HG02885 (cell line): Measurements from ENCODE around the gene TM4SF5.

Experiments used
- ATAC-seq: cut with Tn5 transposase; IDR thresholded peaks from one replicate; pipeline ENCODE4 v1.9.1; 2021; ENCODE audit warnings: mild to moderate bottlenecking; ENCODE audit not compliant: unreplicated experiment, poor library complexity

TM4SF5 gene

GRCh38 chr17:4744999-4745969 lies 26.4 kb upstream of the TM4SF5 start:
- no peak for ATAC-seq

DNA sequence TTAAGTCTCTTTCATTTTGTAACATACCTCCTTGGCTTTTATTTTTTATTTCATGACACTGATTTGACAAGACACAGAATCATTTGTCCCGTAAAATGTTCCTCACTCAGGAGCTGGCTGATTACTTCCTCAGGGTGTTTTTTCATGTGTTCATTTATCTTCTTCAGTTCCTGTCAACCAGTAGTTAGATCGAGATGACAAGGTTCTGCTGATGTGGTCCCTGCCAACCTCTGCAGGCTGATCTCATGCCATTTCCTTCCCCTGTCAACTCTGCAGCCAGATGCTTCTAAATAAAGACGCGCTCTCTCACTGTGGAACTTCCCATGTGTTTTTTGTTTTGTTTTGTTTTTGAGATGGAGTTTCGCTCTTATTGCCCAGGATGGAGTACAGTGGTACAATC lies 23.8 kb upstream of the TM4SF5 start:
- no peak for ATAC-seq

DNA sequence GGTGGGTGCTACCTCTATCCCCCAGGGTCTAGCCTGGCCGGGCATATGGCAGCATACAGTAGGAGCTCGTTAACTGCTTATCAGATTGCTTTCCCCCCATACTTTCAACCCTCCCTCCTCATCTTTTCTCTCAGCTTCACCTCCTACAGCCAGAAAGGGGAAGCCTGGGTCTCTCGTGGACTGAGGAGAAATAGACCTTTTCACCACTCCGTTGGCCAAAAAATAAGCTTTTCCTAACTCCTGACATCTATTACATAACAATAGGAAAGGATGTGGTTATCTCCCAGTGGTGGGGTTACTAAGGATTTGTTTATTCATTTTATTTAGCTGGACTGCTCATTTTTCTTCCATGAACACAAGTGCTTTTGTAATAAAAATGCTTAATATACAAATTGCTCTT lies 23.0 kb upstream of the TM4SF5 start:
- ATAC-seq = no peak

GRCh38 chr17:4750606-4751005 lies 21.1 kb upstream of the TM4SF5 start:
- no peak for ATAC-seq

DNA sequence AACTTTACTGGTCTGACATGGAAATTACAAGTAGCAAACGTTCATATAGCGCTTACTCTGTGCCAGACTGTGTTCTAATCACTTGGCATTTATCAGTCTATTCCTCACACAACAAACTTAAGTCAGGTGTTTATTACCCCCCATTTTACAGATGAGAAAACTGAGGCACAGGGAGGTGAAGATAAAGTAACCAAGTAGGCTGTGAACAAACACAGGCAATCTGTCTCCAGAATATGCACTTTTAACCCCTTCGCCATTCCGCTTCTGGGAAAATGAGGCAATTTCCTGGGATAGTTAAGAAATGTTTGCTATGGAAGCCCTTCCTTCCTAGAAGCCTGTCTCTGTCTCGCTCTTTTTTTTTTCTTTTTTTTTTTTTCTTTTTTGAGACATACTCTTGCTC lies 19.8 kb upstream of the TM4SF5 start:
- ATAC-seq = no peak

DNA sequence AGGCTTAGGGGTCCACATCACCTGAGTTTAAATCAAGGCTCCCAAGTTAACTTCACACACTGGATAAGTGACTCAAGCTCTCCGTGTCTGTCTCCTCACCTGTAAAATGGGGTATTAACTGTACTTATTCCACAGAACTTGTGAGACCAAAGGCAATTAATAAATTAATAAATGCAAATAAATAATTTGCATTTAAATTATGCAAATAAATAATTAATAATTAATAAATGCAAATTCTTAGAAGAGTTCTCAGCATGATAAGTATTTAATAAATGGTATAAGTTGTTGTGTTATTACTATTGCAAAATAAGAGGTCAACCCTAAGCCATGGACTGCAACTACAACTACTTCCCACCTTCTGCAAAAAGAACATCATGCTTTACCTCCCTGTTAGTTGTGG lies 18.3 kb upstream of the TM4SF5 start:
- ATAC-seq = no peak

DNA sequence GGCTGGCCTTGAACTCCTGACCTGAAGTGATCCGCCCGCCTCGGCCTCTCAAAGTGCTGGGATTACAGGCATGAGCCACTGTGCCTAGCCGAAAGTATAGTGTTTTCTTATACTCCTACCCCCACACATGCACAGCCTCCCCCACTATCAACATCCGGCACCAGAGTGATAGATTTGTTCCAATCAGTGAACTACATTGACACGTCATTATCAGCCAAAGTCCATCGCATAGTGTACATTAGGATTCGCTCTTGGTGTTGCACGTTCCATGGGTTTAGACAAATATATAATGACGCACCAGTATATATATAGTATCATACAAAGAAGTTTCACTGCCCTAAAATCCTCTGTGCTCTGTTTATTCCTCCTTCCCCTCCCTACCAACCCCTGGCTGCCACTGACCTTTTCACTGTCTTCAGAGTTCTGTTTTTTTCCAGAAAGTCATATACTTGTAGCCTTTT lies 11.9 kb upstream of the TM4SF5 start:
- ATAC-seq = no peak

- no peak for ATAC-seq
Measured at GRCh38 chr17:4764595-4764994, 7.1 kb upstream of the TM4SF5 start.

DNA sequence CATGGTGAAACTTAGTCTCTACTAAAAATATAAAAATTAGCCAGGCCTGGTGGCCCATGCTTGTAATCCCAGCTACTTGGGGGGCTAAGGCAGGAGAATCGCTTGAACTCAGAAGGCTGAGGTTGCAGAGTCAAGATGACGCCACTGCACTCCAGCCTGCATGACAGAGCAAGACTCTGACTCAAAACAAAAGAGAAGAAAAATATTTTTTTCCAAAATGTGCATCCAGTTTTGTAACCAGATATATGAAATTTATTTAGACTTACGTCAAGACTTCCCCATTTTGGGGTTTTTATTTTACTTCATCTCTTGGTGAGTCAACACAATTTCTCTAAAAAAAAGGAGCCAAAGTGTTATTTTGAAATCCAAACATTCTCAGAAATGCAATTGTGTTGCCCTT lies 5.5 kb upstream of the TM4SF5 start:
- no peak for ATAC-seq

DNA sequence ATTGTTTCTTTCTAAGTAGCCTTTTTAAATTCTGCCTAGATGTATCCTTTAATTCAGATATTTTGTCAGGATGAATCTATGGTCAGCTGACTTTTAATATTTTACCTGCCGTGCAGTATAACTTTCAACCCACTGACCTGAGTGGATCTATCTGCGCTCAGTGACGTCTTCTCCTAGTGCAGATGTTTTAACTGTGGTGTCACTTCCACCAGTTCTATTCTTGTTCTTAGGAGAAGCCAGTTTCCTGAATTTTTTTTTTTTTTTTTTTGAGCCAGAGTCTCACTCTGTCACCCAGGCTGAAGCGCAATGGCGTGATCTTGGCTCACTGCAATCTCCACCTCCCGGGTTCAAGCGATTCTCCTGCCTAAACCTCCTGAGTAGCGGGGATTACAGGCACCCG lies 5.0 kb upstream of the TM4SF5 start:
- ATAC-seq = no peak

GRCh38 chr17:4768298-4768697 lies 3.4 kb upstream of the TM4SF5 start:
- ATAC-seq = no peak

DNA sequence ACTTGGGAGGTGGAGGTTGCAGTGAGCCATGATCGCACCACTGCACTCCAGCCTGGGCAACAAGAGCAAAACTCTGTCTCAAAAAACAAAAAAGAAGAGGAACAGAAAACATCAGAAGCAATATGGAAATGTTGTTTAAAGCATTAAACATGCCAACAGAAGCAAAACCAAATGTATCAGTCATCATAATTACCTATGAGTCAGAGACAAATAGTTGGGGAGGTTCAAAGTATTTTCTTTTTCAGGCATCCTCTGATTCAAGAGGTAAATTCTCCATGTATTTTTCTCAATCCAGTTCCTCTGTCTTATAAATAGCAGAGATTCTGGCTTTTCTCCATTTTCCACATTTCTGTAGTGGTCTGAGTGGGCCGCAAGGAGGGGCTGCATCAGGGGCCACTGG lies 2.1 kb upstream of the TM4SF5 start:
- no peak for ATAC-seq

DNA sequence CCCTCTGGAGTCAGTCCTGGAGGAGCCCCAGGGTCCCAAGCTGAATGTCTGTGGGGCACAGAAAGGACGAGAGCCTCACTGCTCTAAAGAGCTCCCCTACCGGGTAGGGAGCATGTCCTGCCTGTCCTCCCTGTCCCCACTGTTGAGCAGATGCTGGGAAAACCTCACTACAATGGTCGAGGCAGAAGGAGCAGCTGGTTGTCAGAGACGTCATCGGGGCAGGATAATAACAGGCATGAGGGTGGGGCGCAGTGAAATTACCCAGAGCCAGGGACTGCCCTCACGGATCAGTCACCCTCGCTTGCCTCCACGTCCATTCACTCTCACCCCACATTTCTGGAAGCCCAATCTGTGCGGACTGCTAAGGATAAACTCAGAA lies 538 bp downstream of the TM4SF5 start:
- ATAC-seq = no peak

DNA sequence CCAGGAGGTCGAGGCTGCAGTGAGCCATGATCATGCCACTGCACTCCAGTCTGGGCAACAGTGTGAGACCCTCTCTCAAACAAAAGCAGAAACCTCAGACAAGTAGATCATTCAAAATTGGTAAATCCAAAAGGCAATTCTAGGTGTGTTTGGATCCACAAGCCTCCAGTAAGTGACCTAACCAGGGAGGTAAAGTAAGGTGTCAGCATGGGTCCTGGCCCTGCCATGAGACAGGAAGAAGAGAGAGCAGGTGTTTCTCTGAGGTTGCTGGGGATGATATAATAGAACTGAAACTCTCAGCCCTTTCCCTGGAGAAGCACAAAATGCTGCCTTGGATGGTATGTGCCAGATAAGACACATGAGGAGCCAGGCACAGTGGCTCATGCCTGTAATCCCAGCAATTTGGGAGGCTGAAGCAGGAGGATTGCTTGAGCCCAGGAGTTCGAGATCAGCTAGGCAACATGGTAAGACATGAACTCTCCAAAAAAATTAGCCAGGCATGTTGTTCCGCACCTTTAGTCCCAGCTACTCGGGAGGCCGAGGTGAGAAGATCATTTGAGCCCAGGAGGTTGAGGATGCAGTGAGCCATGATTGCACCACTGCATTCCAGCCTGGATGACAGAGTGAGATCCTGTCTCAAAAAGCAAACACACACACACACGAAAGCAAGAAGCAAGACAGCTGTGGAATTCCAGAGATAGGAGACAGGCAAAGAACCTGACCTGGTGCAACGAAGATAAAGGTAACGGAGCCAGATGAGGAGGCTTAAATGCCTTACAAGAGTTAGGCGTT lies 6.5 kb downstream of the TM4SF5 start:
- ATAC-seq = no peak

GRCh38 chr17:4780325-4780955 lies 8.8 kb downstream of the TM4SF5 start:
- no peak for ATAC-seq

DNA sequence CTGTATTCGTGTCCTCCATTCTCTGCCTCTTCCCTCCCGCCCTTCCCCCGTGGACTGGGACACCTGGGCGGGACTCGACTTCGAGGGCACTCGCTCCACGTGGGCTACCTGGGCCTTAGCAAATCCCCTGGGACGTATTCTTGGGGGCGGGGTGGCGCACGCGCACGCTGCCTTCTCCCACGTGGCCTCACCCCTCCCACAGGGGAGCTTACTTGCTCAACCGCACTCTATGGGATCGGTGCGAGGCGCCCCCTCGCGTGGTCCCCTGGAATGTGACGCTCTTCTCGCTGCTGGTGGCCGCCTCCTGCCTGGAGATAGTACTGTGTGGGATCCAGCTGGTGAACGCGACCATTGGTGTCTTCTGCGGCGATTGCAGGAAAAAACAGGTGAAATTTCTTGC lies 11.0 kb downstream of the TM4SF5 start:
- ATAC-seq = no peak

DNA sequence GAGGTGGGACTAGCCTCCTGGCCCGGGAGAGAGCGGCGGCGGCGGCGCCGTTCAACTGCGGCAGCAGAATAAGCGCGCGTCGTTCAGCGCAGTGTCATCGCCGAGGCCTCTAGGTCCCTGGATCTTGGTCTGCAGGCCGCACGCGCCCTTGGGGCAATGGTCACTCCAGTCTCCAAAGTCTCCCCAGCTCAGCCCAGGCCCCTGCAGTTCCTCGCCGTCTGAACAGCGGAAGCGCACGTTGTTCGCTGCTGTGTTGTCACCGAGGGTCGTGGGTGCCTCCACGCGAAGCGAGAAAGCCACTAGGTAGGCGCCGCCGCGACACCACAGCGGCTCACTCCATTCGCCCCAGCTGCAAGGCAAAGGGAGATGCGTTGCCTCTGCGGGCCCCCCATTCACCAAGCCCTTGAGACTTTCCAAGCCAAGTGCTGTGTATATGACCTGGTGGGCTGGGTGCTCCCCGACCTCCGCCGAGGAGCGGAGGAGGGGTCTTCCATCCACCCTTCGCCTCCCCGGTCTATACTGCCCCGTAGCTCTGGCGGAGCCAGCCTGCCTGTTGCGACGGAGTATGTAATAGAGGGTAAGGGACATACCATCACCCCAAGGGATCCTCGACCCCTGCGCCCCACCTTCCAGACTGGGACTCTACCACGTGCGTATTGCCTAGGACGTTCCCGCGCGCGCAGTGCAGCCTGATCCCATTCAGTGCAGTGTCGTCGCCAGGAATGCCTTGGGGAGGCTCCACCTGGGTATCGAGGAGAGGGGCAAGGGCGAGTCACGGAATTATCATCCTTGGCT lies 13.8 kb downstream of the TM4SF5 start:
- no peak for ATAC-seq

DNA sequence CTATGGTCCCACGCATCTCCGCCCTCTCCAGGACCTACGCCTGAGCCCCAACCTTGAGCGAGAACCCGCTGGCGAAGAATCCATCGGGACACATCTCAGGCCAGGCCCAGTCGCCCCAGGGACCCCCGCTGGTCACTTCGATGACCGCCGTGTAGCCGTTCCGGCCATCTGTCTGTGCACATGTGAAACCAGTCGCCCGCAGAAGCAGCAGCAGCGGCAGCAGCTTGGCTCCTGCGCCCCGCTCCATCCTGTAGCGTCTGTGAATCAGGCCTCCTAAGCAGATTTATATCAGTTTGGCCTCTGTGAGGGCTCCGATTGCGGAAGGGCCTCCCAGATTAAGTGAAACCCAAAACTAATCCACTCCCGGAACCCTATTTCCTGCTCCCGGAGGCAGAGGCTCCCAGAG lies 14.4 kb downstream of the TM4SF5 start, which contains the start of gene VMO1:
VMO1 (minus strand) TSS at position 259 of the 406 bp plus-strand sequence; CDS start at position 247, 12 bp downstream.
- no peak for ATAC-seq

DNA sequence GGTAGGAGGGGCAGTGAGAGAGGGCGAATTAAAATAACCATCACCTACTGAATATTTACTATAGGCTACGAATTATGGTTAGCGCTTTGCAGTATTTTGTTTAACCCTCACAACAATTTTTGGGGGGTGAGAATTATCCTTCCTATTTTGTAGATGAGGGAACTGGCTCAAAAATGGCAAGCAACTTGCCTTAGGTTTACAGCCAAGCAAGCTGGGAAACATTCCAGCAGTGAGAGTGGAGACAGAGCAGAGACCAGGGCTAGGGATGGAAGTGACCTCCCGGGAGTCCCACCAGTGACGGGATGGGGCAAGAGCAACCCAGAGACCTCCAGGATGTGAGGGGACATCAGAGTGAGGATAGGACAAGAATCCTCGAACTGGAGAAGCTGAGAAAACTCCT lies 14.8 kb downstream of the TM4SF5 start:
- ATAC-seq = no peak
